ENCODE measurements around the gene KIAA0232. TPM values are rescaled to one million over a fixed set of nuclear protein-coding genes. Genes with fewer than 3 reads are reported as not detected.
"Not testable (repeated sequence)": the region's sequence is repeated elsewhere in the genome, so short reads cannot be mapped to it uniquely, and the experiment has no call there.

KIAA0232 gene
- total RNA-seq, 2 experiments from 2014 or later = 16.5 to 17.3 TPM

- H3K36me3 Mint-ChIP-seq (ENCODE audit: low read depth) = peaks cover 10% of the 10 kb centered on the region
- ChIA-PET CTCF (interaction anchor here (0.6 to 1.0 kb wide), 2 partner anchors 17 to 199 kb away, joined by 4 to 5 read pairs; no protein-coding TSS in a partner anchor), POLR2A (no interaction called here)
- H3K4me1 Mint-ChIP-seq = peaks cover 33% of the 10 kb centered on the region
- H3K4me3 Mint-ChIP-seq = no peak overlapping the region
- H3K9me3 Mint-ChIP-seq = peaks cover 10% of the 10 kb centered on the region
- DNase-seq = no peak
- peak overlapping the region; percentile 36 for H3K27ac Mint-ChIP-seq
- H3K27me3 Mint-ChIP-seq = no peaks in the 10 kb centered on the region
Measured at GRCh38 chr4:6889736-6890324, 107.3 kb downstream of the KIAA0232 start.

DNA sequence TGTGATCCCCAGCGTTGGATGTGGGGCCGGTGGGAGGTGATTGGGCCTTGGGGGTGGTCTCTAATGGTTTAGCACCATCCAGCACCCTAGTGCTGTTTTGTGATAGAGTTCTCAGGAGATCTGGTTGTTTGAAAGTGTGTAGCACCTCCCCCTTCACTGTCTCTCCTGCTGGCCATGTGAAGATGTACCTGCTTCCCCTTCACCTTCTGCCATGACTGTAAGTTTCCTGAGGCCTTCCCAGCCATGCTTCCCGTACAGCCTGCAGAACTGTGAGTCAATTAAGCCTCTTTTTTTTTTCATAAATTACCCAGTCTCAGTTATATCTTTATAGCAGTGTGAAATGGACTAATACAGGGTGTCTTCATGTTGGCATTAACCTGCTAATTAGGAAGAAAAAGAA is 107.8 kb downstream of the KIAA0232 start:
- no peak for DNase-seq
- ChIA-PET POLR2A (no interaction called here), CTCF (interaction anchor here (0.6 kb wide), 1 partner anchor 200 kb away, joined by 5 read pairs; no protein-coding TSS in a partner anchor)
- Mint-ChIP-seq H3K4me3 (no peak overlapping the region), H3K4me1 (peaks cover 38% of the 10 kb centered on the region), H3K27me3 (no peaks in the 10 kb centered on the region), H3K36me3 (ENCODE audit: low read depth) (peaks cover 10% of the 10 kb centered on the region), H3K9me3 (peaks cover 10% of the 10 kb centered on the region), H3K27ac (peak overlapping the region; percentile 36)

GRCh38 chr4:6890971-6891370 is 108.4 kb downstream of the KIAA0232 start:
- H3K27ac Mint-ChIP-seq; H3K4me3 Mint-ChIP-seq; H3K36me3 Mint-ChIP-seq (ENCODE audit: low read depth); H3K9me3 Mint-ChIP-seq; POLR2A ChIA-PET; DNase-seq; H3K27me3 Mint-ChIP-seq: not testable (repeated sequence)
- peaks cover 38% of the 10 kb centered on the region for H3K4me1 Mint-ChIP-seq
- CTCF ChIA-PET = interaction anchor here (1.1 to 1.5 kb wide), 2 partner anchors 9 to 216 kb away, joined by 3 read pairs; no protein-coding TSS in a partner anchor

- DNase-seq = no peak
- POLR2A ChIA-PET = no interaction called here
- H3K27ac Mint-ChIP-seq = peak overlapping the region; percentile 83
- CTCF ChIA-PET = interaction anchor here (0.9 to 1.5 kb wide), 10 partner anchors 10 to 217 kb away, joined by 3 to 5 read pairs (median 3); a partner anchor contains a TSS
- peaks cover 38% of the 10 kb centered on the region for H3K4me1 Mint-ChIP-seq
- H3K4me3 Mint-ChIP-seq = peak overlapping the region; percentile 17
- H3K27me3 Mint-ChIP-seq = no peaks in the 10 kb centered on the region
- H3K36me3 Mint-ChIP-seq (ENCODE audit: low read depth) = peaks cover 10% of the 10 kb centered on the region
- H3K9me3 Mint-ChIP-seq = peaks cover 10% of the 10 kb centered on the region
Measured at GRCh38 chr4:6891436-6892170, 109.1 kb downstream of the KIAA0232 start.

- CTCF ChIA-PET = interaction anchor here (0.9 to 1.5 kb wide), 14 partner anchors 11 to 217 kb away, joined by 3 to 6 read pairs (median 4); a partner anchor contains a TSS
- H3K4me3 Mint-ChIP-seq = peak overlapping the region; percentile 17
Measured at GRCh38 chr4:6892190-6892908, 109.8 kb downstream of the KIAA0232 start.

DNA sequence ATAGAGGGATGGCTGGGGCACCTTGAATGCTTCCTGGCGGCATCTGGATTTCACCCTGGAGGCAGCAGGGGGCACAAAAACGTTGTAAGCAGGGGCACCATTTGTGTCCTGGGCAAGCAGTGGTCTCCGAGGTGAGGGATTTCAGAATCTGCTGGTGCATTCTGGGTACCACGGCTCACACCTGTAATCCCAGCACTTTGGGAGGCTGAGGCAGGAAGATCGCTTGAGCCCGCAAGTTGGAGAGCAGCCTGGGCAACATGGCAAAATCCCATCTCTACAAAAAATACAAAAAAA is 110.3 kb downstream of the KIAA0232 start:
- no peaks in the 10 kb centered on the region for H3K27me3 Mint-ChIP-seq
- peaks cover 10% of the 10 kb centered on the region for H3K9me3 Mint-ChIP-seq
- H3K4me1 Mint-ChIP-seq = peaks cover 38% of the 10 kb centered on the region
- peaks cover 10% of the 10 kb centered on the region for H3K36me3 Mint-ChIP-seq (ENCODE audit: low read depth)
- ChIA-PET POLR2A (interaction anchor here (0.8 kb wide), 1 partner anchor 121 kb away, joined by 3 read pairs; no protein-coding TSS in a partner anchor), CTCF (interaction anchor here (1.0 to 1.9 kb wide), 10 partner anchors 9 to 202 kb away, joined by 3 to 6 read pairs (median 4); no protein-coding TSS in a partner anchor)
- no peak for DNase-seq
- no peak overlapping the region for H3K4me3 Mint-ChIP-seq
- H3K27ac Mint-ChIP-seq = peak overlapping the region; percentile 83

More at GRCh38 chr4:6892190-6892908, 109.8 kb downstream of the KIAA0232 start:
- Mint-ChIP-seq H3K9me3 (peaks cover 10% of the 10 kb centered on the region), H3K27ac (peak overlapping the region; percentile 83), H3K27me3 (no peaks in the 10 kb centered on the region), H3K4me1 (peaks cover 38% of the 10 kb centered on the region), H3K36me3 (ENCODE audit: low read depth) (peaks cover 10% of the 10 kb centered on the region)
- peak; percentile 55 for DNase-seq
- POLR2A ChIA-PET = no interaction called here

- ChIA-PET POLR2A (interaction anchor here (0.6 to 0.8 kb wide), 2 partner anchors 39 to 120 kb away, joined by 3 to 15 read pairs; no protein-coding TSS in a partner anchor), CTCF (interaction anchor here (1.0 to 2.0 kb wide), 8 partner anchors 9 to 202 kb away, joined by 3 to 6 read pairs (median 4); no protein-coding TSS in a partner anchor)
- no peak for DNase-seq
- Mint-ChIP-seq H3K4me1 (peaks cover 38% of the 10 kb centered on the region), H3K27me3 (no peaks in the 10 kb centered on the region), H3K36me3 (ENCODE audit: low read depth) (peaks cover 10% of the 10 kb centered on the region), H3K4me3 (no peak overlapping the region), H3K9me3 (peaks cover 10% of the 10 kb centered on the region), H3K27ac (peak overlapping the region; percentile 74)
Measured at GRCh38 chr4:6893449-6894085, 111.0 kb downstream of the KIAA0232 start.

DNA sequence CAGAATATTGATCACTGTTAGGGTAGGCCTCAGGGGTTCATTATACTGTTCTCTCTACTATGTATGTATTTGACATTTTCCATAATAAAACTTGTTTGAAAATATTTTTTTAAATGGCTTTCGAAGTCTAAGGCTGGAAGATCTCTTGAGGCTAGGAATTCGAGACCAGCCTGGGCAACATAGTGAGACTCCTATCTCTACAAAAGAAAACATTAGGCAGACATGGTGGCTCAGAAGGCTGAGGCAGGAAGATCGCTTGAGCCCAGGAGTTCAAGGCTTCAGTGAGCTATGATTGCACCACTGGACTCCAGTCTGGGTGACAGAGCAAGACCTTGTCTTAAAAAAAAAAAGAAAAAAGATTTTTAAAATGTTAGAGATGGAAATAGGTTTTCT is 111.6 kb downstream of the KIAA0232 start:
- H3K9me3 Mint-ChIP-seq = peaks cover 10% of the 10 kb centered on the region
- H3K36me3 Mint-ChIP-seq (ENCODE audit: low read depth) = peaks cover 10% of the 10 kb centered on the region
- no peak overlapping the region for H3K4me3 Mint-ChIP-seq
- ChIA-PET POLR2A (no interaction called here), CTCF (interaction anchor here (0.6 to 2.0 kb wide), 7 partner anchors 8 to 254 kb away, joined by 3 to 6 read pairs (median 4); no protein-coding TSS in a partner anchor)
- no peak for DNase-seq
- peak overlapping the region; percentile 68 for H3K27ac Mint-ChIP-seq
- no peaks in the 10 kb centered on the region for H3K27me3 Mint-ChIP-seq
- peaks cover 42% of the 10 kb centered on the region for H3K4me1 Mint-ChIP-seq

DNA sequence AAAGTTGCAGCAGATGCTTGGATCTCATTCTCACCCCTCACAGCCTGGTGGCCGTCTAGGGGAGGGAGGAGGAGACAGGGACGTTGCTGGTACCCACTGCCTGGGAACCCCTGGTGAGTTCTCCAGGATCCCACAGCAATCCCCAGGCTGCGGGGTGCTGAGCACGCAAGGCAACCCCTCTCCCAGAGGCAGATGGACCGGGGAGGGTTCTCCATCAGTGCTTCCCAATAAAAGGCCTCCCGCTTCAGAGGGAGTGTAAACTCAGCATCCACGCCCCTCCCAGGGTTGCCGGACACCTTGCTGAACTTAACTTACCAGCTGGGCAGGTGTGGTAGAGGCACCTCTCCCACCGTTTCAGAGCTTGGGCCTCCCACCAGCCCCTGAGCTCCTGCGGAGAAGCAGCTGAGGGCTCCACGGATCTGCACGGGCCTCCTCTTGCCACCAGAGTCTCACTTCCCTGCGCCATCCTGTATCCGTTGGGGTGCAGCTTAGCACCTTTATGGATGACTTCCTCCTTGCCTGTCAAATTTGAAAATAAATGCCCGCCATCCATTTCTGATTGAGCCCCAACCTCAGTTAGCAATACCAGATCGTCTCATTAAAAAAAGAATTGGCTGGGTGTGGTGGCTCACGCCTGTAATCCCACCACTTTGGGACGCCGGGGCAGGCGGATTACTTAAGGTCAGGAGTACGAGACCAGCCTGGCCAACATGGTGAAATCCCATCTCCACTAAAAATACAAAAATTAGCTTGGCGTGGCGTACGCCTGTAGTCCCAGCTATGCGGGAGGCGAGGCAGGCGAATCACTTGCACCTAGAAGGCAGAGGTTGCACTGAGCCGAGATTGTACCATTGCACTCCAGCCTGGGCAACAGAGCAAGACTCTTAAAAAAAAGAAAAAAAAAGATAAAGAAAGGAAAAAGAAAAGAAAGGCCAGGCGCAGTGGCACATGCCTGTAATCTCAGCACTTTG is 112.3 kb downstream of the KIAA0232 start:
- no peak for DNase-seq
- H3K4me1 Mint-ChIP-seq = peaks cover 49% of the 10 kb centered on the region

GRCh38 chr4:6896035-6896434 is 113.5 kb downstream of the KIAA0232 start:
- CTCF ChIA-PET = interaction anchor here (1.3 kb wide), 1 partner anchor 22 kb away, joined by 5 read pairs; no protein-coding TSS in a partner anchor

More for the DNA sequence above, 112.3 kb downstream of the KIAA0232 start:
- ChIA-PET POLR2A (interaction anchor here (1.0 kb wide), 1 partner anchor 14 kb away, joined by 3 read pairs; no protein-coding TSS in a partner anchor), CTCF (interaction anchor here (0.6 to 2.0 kb wide), 5 partner anchors 14 to 255 kb away, joined by 3 to 6 read pairs (median 5); no protein-coding TSS in a partner anchor)
- peaks cover 8% of the 10 kb centered on the region for H3K36me3 Mint-ChIP-seq (ENCODE audit: low read depth)
- peak overlapping the region; percentile 68 for H3K27ac Mint-ChIP-seq
- no peak overlapping the region for H3K4me3 Mint-ChIP-seq
- no peaks in the 10 kb centered on the region for H3K27me3 Mint-ChIP-seq
- H3K9me3 Mint-ChIP-seq = peaks cover 10% of the 10 kb centered on the region

GRCh38 chr4:6898763-6899162 is 116.2 kb downstream of the KIAA0232 start:
- H3K27me3 Mint-ChIP-seq = no peaks in the 10 kb centered on the region
- H3K4me3 Mint-ChIP-seq = no peak overlapping the region
- peak overlapping the region; percentile 97 for H3K27ac Mint-ChIP-seq
- CTCF ChIA-PET = interaction anchor here (0.6 to 2.7 kb wide), 7 partner anchors 10 to 224 kb away, joined by 3 to 12 read pairs (median 3); partner anchors contain the start of gene TBC1D14
- no peak for DNase-seq
- POLR2A ChIA-PET = interaction anchor here (0.6 kb wide), 2 partner anchors 121 to 202 kb away, joined by 5 to 6 read pairs; no protein-coding TSS in a partner anchor
- H3K9me3 Mint-ChIP-seq = no peaks in the 10 kb centered on the region
- H3K4me1 Mint-ChIP-seq = peaks cover 45% of the 10 kb centered on the region
- H3K36me3 Mint-ChIP-seq (ENCODE audit: low read depth) = no peaks in the 10 kb centered on the region

More at GRCh38 chr4:6896035-6896434, 113.5 kb downstream of the KIAA0232 start:
- no peaks in the 10 kb centered on the region for H3K36me3 Mint-ChIP-seq (ENCODE audit: low read depth)
- H3K4me1 Mint-ChIP-seq = peaks cover 61% of the 10 kb centered on the region
- no peak overlapping the region for H3K4me3 Mint-ChIP-seq
- POLR2A ChIA-PET = interaction anchor here (1.0 kb wide), 1 partner anchor 13 kb away, joined by 3 read pairs; no protein-coding TSS in a partner anchor
- no peaks in the 10 kb centered on the region for H3K27me3 Mint-ChIP-seq
- H3K27ac Mint-ChIP-seq = no peak overlapping the region
- H3K9me3 Mint-ChIP-seq = no peaks in the 10 kb centered on the region
- DNase-seq = no peak
